ENCODE results near the gene FGFBP3.

The FGFBP3 gene

GRCh38 chr10:91856637-91857036 is 52.6 kb downstream of the FGFBP3 start:
- DNase-seq (ENCODE audit: low read depth), result no peak
